ENCODE measurements around the gene OLFML2A. TPM values are rescaled to one million over a fixed set of nuclear protein-coding genes. Genes with fewer than 3 reads are reported as not detected.
A peak's percentile ranks its signal among the peaks of the same experiment; 100 is the strongest.

OLFML2A gene
- polyA plus RNA-seq, 2 of the 4 experiments (the other 2 are of a cell fraction) = 8.2 to 14.5 TPM

GRCh38 chr9:124815601-124816000 is 38.7 kb downstream of the OLFML2A start (continued):
- TF ChIP-seq CHD2 (IDR thresholded peaks at IDR 0.05; ENCODE audit: low read length, partially characterized antibody) (no peak), MAX (IDR thresholded peaks at IDR 0.05) (no peak), HEYL (CRISPR knock-in tag; IDR thresholded peaks at IDR 0.05) (no peak), CBX2 (IDR thresholded peaks at IDR 0.05; ENCODE audit: borderline replicate concordance, low read depth) (no peak), USF2 (IDR thresholded peaks at IDR 0.05) (no peak)

GRCh38 chr9:124818431-124819281 is 41.7 kb downstream of the OLFML2A start:
- ATAC-seq = peak; percentile 80 to 81
- H3K4me2 ChIP-seq = peak overlapping the region; percentile 59
- peaks cover 20% of the 10 kb centered on the region for H3K4me1 ChIP-seq
- CTCF ChIA-PET = interaction anchor here (1.0 to 40.0 kb wide), 9 partner anchors 10 to 43 kb away, joined by 3 to 785 read pairs (median 9); partner anchors contain the start of genes NR6A1, OLFML2A and WDR38
- FAIRE-seq = no peak
- H3K4me3 ChIP-seq = no peak overlapping the region
- H3K27ac ChIP-seq = peak overlapping the region; percentile 53 to 86
- POLR2A ChIA-PET = interaction anchor here (0.9 to 1.0 kb wide), 2 partner anchors 37 to 48 kb away, joined by 3 to 4 read pairs; partner anchors contain the start of gene NR6A1
- WGBS (ENCODE audit: missing lambda C conversion rate) = 30% methylated on average over 18 of the region's 18 CpGs
- peak in 1 of 2 experiments; percentile 67 for DNase-seq (ENCODE audit: low read depth in 1 of 2, low spot score in 1 of 2)
- no peaks in the 10 kb centered on the region for H3K9me3 ChIP-seq
- TF ChIP-seq RARB (CRISPR knock-in tag; IDR thresholded peaks at IDR 0.05) = no peak
- TF ChIP-seq JUN (IDR thresholded peaks at IDR 0.05) = no peak
- TF ChIP-seq TFCP2L1 (CRISPR knock-in tag; IDR thresholded peaks at IDR 0.05) = no peak
- no peak for TF ChIP-seq REST (IDR thresholded peaks at IDR 0.05)
- TF ChIP-seq ESRRA (IDR thresholded peaks at IDR 0.05; ENCODE audit: borderline replicate concordance, low read length) = no peak
- TF ChIP-seq E2F6 (IDR thresholded peaks at IDR 0.05; ENCODE audit: borderline replicate concordance, low read depth) = 0 out of 2 replicates have a peak, but pooled peaks have one; percentile 49
- TF ChIP-seq RNF2 (IDR thresholded peaks at IDR 0.05; ENCODE audit: borderline replicate concordance, low read depth) = no peak
- TF ChIP-seq NR3C1 (IDR thresholded peaks at IDR 0.05) = no peak
- peak; percentile 13; the same call in 1 of the 3 replicates for TF ChIP-seq CTCF (IDR thresholded peaks at IDR 0.05)
- TF ChIP-seq CBX8 (IDR thresholded peaks at IDR 0.05) = no peak
- no peak for TF ChIP-seq SMC3 (IDR thresholded peaks at IDR 0.05)
- TF ChIP-seq CEBPB (IDR thresholded peaks at IDR 0.05) = no peak
- TF ChIP-seq MAZ (IDR thresholded peaks at IDR 0.05; ENCODE audit: borderline replicate concordance, low read depth, low read length) = no peak
- TF ChIP-seq NFE2L2 (conservative IDR thresholded peaks at IDR 0.05; ENCODE audit: low read length) = no peak
- TF ChIP-seq SREBF2 (IDR thresholded peaks at IDR 0.05) = no peak
- TF ChIP-seq HOXB5 (CRISPR knock-in tag; IDR thresholded peaks at IDR 0.05) = no peak
- no peak for TF ChIP-seq KDM5A (IDR thresholded peaks at IDR 0.05)
- no peak for TF ChIP-seq FOXS1 (CRISPR knock-in tag; IDR thresholded peaks at IDR 0.05)
- TF ChIP-seq BCL3 (IDR thresholded peaks at IDR 0.05) = no peak
- TF ChIP-seq ZC3H11A (IDR thresholded peaks at IDR 0.05) = no peak
- no peak for TF ChIP-seq JUNB (IDR thresholded peaks at IDR 0.05)
- 0 out of 2 replicates have a peak, but pooled peaks have one; percentile 12 for TF ChIP-seq EHF (CRISPR knock-in tag; IDR thresholded peaks at IDR 0.05)
- TF ChIP-seq NPAS2 (CRISPR knock-in tag; IDR thresholded peaks at IDR 0.05; ENCODE audit: borderline replicate concordance) = no peak
- TF ChIP-seq POLR2AphosphoS2 (conservative IDR thresholded peaks at IDR 0.05; ENCODE audit: low read length) = no peak
- no peak for TF ChIP-seq HEYL (CRISPR knock-in tag; IDR thresholded peaks at IDR 0.05)
- TF ChIP-seq HES2 (IDR thresholded peaks at IDR 0.05) = no peak
- no peak for TF ChIP-seq ZNF302 (CRISPR knock-in tag; IDR thresholded peaks at IDR 0.05)

Data from A549 (cell line).